Measurements from ENCODE around the gene PHACTR1.

GRCh38 chr6:13215390-13215789 is 498.8 kb downstream of the PHACTR1 start:
- TF ChIP-seq POLR2A (IDR thresholded peaks at IDR 0.05; ENCODE audit: low read depth, low read length) (no peak), POLR2AphosphoS5 (IDR thresholded peaks at IDR 0.05; ENCODE audit: low read depth, low read length) (no peak)

Measured in GM12892 (cell line).